Nephron (organoid): Measurements from ENCODE around the gene FSIP1.

Experiments used
- H3K27ac Mint-ChIP-seq, 3 experiments: 2 replicates each; pipeline ENCODE4 v1.8.0; 2020; ENCODE audit warnings: mixed read lengths in 3 of 3, mild to moderate bottlenecking in 2 of 3, moderate library complexity in 1 of 3
- H3K27me3 Mint-ChIP-seq: 2 replicates; pipeline ENCODE4 v1.8.0; 2021; ENCODE audit warnings: low read depth, mild to moderate bottlenecking, moderate library complexity, mixed read lengths
- H3K36me3 Mint-ChIP-seq: 2 replicates; pipeline ENCODE4 v1.8.0; 2020; ENCODE audit warnings: low read depth, mixed read lengths
- H3K4me1 Mint-ChIP-seq: 2 replicates; pipeline ENCODE4 v1.8.0; 2020; ENCODE audit warnings: mixed read lengths
- H3K4me3 Mint-ChIP-seq, 3 experiments: 2 replicates each; pipeline ENCODE4 v1.8.0; 2020; ENCODE audit warnings: mild to moderate bottlenecking in 3 of 3, mixed read lengths in 3 of 3, moderate library complexity in 2 of 3
- H3K9me3 Mint-ChIP-seq: 2 replicates; pipeline ENCODE4 v1.8.0; 2020; ENCODE audit warnings: mixed read lengths
- CTCF ChIP-seq, 3 experiments: fragments of 200-600 bp; sonication (generic); IDR thresholded peaks; one replicate each; pipeline ENCODE4 v1.5.0; 2021; ENCODE audit warnings: antibody characterized with exemption in 3 of 3; ENCODE audit not compliant: unreplicated experiment in 3 of 3

Gene FSIP1

DNA sequence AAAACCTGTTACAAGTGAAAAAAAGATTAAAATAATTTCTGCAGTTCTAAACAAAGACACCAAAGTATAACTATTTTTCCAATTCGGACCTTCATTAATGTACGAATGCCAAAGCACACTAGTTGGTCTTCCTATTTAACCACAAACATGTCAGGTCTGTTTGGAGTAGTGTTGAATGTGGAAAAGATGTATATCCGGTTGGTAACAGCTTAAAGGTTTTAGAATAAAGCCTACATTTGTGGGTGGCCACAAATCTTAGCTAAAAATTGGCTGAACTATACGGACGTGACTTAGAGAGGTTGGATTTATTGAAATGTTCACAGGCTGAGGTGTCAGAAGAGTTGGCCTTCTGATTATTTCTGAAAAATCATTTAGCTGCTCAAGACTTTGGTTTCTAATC lies 78.4 kb downstream of the FSIP1 start:
- Mint-ChIP-seq H3K27ac (no peak overlapping the region), H3K36me3 (no peaks in the 10 kb centered on the region), H3K27me3 (no peaks in the 10 kb centered on the region), H3K9me3 (no peaks in the 10 kb centered on the region), H3K4me3 (no peak overlapping the region), H3K4me1 (peaks cover 10% of the 10 kb centered on the region)
- TF ChIP-seq CTCF (IDR thresholded peaks at IDR 0.05; ENCODE audit: unreplicated experiment in 3 of 3), result no peak

GRCh38 chr15:39701988-39702387 lies 80.7 kb downstream of the FSIP1 start:
- no peak overlapping the region for H3K4me3 Mint-ChIP-seq
- TF ChIP-seq CTCF (IDR thresholded peaks at IDR 0.05; ENCODE audit: unreplicated experiment in 3 of 3), result no peak
- no peak overlapping the region for H3K27ac Mint-ChIP-seq
- no peaks in the 10 kb centered on the region for H3K9me3 Mint-ChIP-seq
- no peaks in the 10 kb centered on the region for H3K36me3 Mint-ChIP-seq
- no peaks in the 10 kb centered on the region for H3K27me3 Mint-ChIP-seq
- H3K4me1 Mint-ChIP-seq, result peaks cover 14% of the 10 kb centered on the region

GRCh38 chr15:39700375-39700700 lies 82.3 kb downstream of the FSIP1 start:
- peak overlapping the region in 2 of 3 experiments; percentile 4 to 12 for H3K27ac Mint-ChIP-seq
- H3K9me3 Mint-ChIP-seq, result no peaks in the 10 kb centered on the region
- H3K4me1 Mint-ChIP-seq, result peaks cover 19% of the 10 kb centered on the region
- no peaks in the 10 kb centered on the region for H3K27me3 Mint-ChIP-seq
- no peak for TF ChIP-seq CTCF (IDR thresholded peaks at IDR 0.05; ENCODE audit: unreplicated experiment in 3 of 3)
- no peaks in the 10 kb centered on the region for H3K36me3 Mint-ChIP-seq
- H3K4me3 Mint-ChIP-seq, result no peak overlapping the region

DNA sequence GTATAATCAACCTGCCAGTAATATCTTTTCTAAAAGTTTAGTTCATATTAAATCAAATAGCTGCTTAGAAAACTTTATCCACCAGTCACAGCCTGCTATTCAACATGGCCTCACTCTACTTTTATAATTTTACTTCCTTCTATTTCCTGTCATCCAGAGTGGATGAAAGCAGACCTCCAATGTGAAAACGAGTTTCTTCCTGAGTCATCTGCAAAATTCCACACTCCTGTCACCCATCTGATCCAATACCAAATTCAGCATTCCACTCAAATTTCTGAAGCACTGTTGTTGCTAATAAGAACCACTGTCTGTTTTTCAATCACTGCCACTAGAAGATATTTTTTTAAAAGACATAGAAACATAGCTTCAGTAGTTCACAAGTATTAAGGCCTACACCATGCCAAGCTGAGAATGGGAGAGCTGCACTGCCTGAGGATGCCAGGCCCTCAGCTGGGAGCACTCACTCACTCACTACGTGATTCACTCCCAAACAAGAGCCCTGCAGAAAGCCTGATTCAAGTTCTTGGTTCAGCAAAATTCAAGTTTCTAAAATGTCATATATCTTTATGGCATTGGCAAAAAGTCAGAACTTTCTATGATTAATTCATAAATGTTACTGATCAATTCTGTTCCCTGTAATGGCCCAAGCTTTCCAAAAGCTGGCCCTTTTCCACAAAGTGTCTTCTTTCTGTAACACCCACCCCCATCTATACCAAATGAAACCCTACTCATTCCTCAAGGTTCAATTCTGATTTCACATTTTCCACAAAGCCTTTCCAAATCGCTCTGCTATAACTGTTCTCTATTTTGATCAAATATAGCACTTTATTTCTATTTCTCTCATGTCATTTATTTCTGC lies 82.9 kb downstream of the FSIP1 start:
- no peak for TF ChIP-seq CTCF (IDR thresholded peaks at IDR 0.05; ENCODE audit: unreplicated experiment in 3 of 3)
- no peak overlapping the region for H3K4me3 Mint-ChIP-seq
- peaks cover 19% of the 10 kb centered on the region for H3K4me1 Mint-ChIP-seq
- no peaks in the 10 kb centered on the region for H3K27me3 Mint-ChIP-seq
- no peaks in the 10 kb centered on the region for H3K36me3 Mint-ChIP-seq
- peak overlapping the region in 2 of 3 experiments; percentile 4 to 12 for H3K27ac Mint-ChIP-seq
- H3K9me3 Mint-ChIP-seq, result no peaks in the 10 kb centered on the region

GRCh38 chr15:39698444-39699390 lies 83.9 kb downstream of the FSIP1 start:
- no peak for TF ChIP-seq CTCF (IDR thresholded peaks at IDR 0.05; ENCODE audit: unreplicated experiment in 3 of 3)
- Mint-ChIP-seq H3K9me3 (no peaks in the 10 kb centered on the region), H3K4me1 (peaks cover 19% of the 10 kb centered on the region), H3K27me3 (no peaks in the 10 kb centered on the region), H3K27ac (no peak overlapping the region), H3K36me3 (no peaks in the 10 kb centered on the region), H3K4me3 (no peak overlapping the region)
